Measurements from ENCODE around the gene DNALI1.

Gene DNALI1

GRCh38 chr1:37605061-37605650 is 48.4 kb downstream of the DNALI1 start:
- DNase-seq, result no peak

- no peak for DNase-seq
Observed at GRCh38 chr1:37605806-37606474, 49.2 kb downstream of the DNALI1 start.

- DNase-seq, result no peak
Observed at GRCh38 chr1:37606481-37607263, 49.9 kb downstream of the DNALI1 start.

- DNase-seq, result no peak
Observed at GRCh38 chr1:37609002-37609401, 52.3 kb downstream of the DNALI1 start.

- no peak for DNase-seq
Observed at GRCh38 chr1:37609994-37610393, 53.3 kb downstream of the DNALI1 start.

- DNase-seq, result no peak
Observed at GRCh38 chr1:37612186-37612585, 55.4 kb downstream of the DNALI1 start.

- no peak for DNase-seq
Observed at GRCh38 chr1:37614105-37614504, 57.4 kb downstream of the DNALI1 start.

- DNase-seq, result no peak
Observed at GRCh38 chr1:37616330-37616729, 59.6 kb downstream of the DNALI1 start.
